Mesothelial cell of epicardium (in vitro differentiated cells): Measurements from ENCODE around the gene ZFP82. TPM values are rescaled to one million over a fixed set of nuclear protein-coding genes. Genes with fewer than 3 reads are reported as not detected.

Experiments used
- DNase-seq, 2 experiments: peaks; one replicate each; pipeline ENCODE4 v3.0.0; 2021; ENCODE audit warnings: low spot score in 2 of 2; ENCODE audit not compliant: unreplicated experiment in 2 of 2
- H3K27ac Mint-ChIP-seq: 2 replicates; pipeline ENCODE4 v1.8.0; 2021; ENCODE audit warnings: mixed read lengths
- H3K27me3 Mint-ChIP-seq: 2 replicates; pipeline ENCODE4 v1.8.0; 2021; ENCODE audit warnings: low read depth, mixed read lengths
- H3K36me3 Mint-ChIP-seq: 2 replicates; pipeline ENCODE4 v1.8.0; 2021; ENCODE audit warnings: mixed read lengths
- H3K4me1 Mint-ChIP-seq: 2 replicates; pipeline ENCODE4 v1.8.0; 2021; ENCODE audit warnings: mixed read lengths
- H3K4me3 Mint-ChIP-seq: 2 replicates; pipeline ENCODE4 v1.8.0; 2021; ENCODE audit warnings: mild to moderate bottlenecking, moderate library complexity, mixed read lengths
- H3K9me3 Mint-ChIP-seq: 2 replicates; pipeline ENCODE4 v1.8.0; 2021; ENCODE audit warnings: mixed read lengths
- CTCF ChIP-seq: fragments of 200-600 bp; sonication (generic); IDR thresholded peaks from one replicate; pipeline ENCODE4 v1.5.0; 2021; ENCODE audit warnings: antibody characterized with exemption; ENCODE audit not compliant: unreplicated experiment
- total RNA-seq: library from RNA; stranded (reverse); gene quantifications from 3 replicates; pipeline ENCODE4 v1.2.1, GENCODE V29; 2021

ZFP82 gene
- total RNA-seq, 1 donor from 2014 or later, result 14.9 TPM

GRCh38 chr19:36371886-36372285 lies 46.6 kb downstream of the ZFP82 start:
- Mint-ChIP-seq H3K4me3 (no peak overlapping the region), H3K27ac (no peak overlapping the region), H3K9me3 (peaks cover 16% of the 10 kb centered on the region), H3K36me3 (peaks cover 26% of the 10 kb centered on the region), H3K4me1 (peaks cover 2% of the 10 kb centered on the region), H3K27me3 (no peaks in the 10 kb centered on the region)
- no peak for DNase-seq
- TF ChIP-seq CTCF, result no peak

GRCh38 chr19:36363845-36364244 lies 54.6 kb downstream of the ZFP82 start:
- peaks cover 41% of the 10 kb centered on the region for H3K36me3 Mint-ChIP-seq
- DNase-seq, result no peak
- TF ChIP-seq CTCF, result no peak
- no peaks in the 10 kb centered on the region for H3K4me1 Mint-ChIP-seq
- no peak overlapping the region for H3K27ac Mint-ChIP-seq
- H3K4me3 Mint-ChIP-seq, result no peak overlapping the region
- H3K27me3 Mint-ChIP-seq, result no peaks in the 10 kb centered on the region
- no peaks in the 10 kb centered on the region for H3K9me3 Mint-ChIP-seq

Other genes starting within 250 kb of the ZFP82 start
- 7.1 to 9.1 TPM (median 8.9 TPM) in 3 replicates for gene ZNF565, start 204.0 kb downstream of the ZFP82 start, total RNA-seq
- gene ZNF146, start 203.5 kb downstream of the ZFP82 start, total RNA-seq, result 126 to 132 TPM (median 131 TPM) in 3 replicates
- gene ZFP14, start 39.4 kb downstream of the ZFP82 start, total RNA-seq, result 13.9 to 14.6 TPM (median 14.3 TPM) in 3 replicates
- 19.2 to 19.6 TPM (median 19.6 TPM) in 3 replicates for gene ZNF566, start 70.9 kb upstream of the ZFP82 start, total RNA-seq
- 26.7 to 32.8 TPM (median 29.2 TPM) in 3 replicates for gene ZNF260, start 109.6 kb upstream of the ZFP82 start, total RNA-seq
- 29.0 to 33.5 TPM (median 32.0 TPM) in 3 replicates for gene ZNF529, start 154.6 kb upstream of the ZFP82 start, total RNA-seq
- gene ZNF382, start 186.7 kb upstream of the ZFP82 start, total RNA-seq, result 21.1 to 22.2 TPM (median 21.2 TPM) in 3 replicates
- 10.3 to 13.6 TPM (median 13.1 TPM) in 3 replicates for gene ZNF461, start 248.2 kb upstream of the ZFP82 start, total RNA-seq